H9 (cell line): ENCODE measurements around the gene FAM53B. TPM values are rescaled to one million over a fixed set of nuclear protein-coding genes. Genes with fewer than 3 reads are reported as not detected.

ENCODE experiments used
- DNase-seq: peaks from one replicate; pipeline ENCODE4 v3.0.0-alpha.2; 2017
- H2AFZ ChIP-seq: one replicate; pipeline ENCODE4 v1.6.1; 2013; ENCODE audit warnings: mild to moderate bottlenecking, low read length, control low read depth, moderate library complexity
- H2AK5ac ChIP-seq: 2 replicates; pipeline ENCODE4 v1.6.1; 2013; ENCODE audit warnings: low read length, control low read depth, mixed read lengths; ENCODE audit not compliant: insufficient read length
- H2BK120ac ChIP-seq: one replicate; pipeline ENCODE4 v1.6.1; 2013; ENCODE audit warnings: low read depth, mild to moderate bottlenecking, low read length, control low read depth, inconsistent platforms; ENCODE audit not compliant: poor library complexity, severe bottlenecking
- H2BK12ac ChIP-seq: 2 replicates; pipeline ENCODE4 v1.6.1; 2013; ENCODE audit warnings: low read length, control low read depth, mixed read lengths, low read depth; ENCODE audit not compliant: insufficient read length
- H2BK15ac ChIP-seq: 2 replicates; pipeline ENCODE4 v1.6.1; 2013; ENCODE audit warnings: low read depth, low read length, control low read depth
- H2BK20ac ChIP-seq: one replicate; pipeline ENCODE4 v1.6.1; 2013; ENCODE audit warnings: low read depth, mild to moderate bottlenecking, low read length, control low read depth, inconsistent platforms; ENCODE audit not compliant: poor library complexity, severe bottlenecking
- H2BK5ac ChIP-seq: 2 replicates; pipeline ENCODE4 v1.6.1; 2013; ENCODE audit warnings: low read length, control low read depth, mixed read lengths; ENCODE audit not compliant: insufficient read length
- H3K14ac ChIP-seq: 2 replicates; pipeline ENCODE4 v1.6.1; 2013; ENCODE audit warnings: low read length, control low read depth; ENCODE audit not compliant: insufficient read depth
- H3K18ac ChIP-seq: 2 replicates; pipeline ENCODE4 v1.6.1; 2013; ENCODE audit warnings: low read depth, mild to moderate bottlenecking, mixed read lengths, low read length, control low read depth; ENCODE audit not compliant: insufficient read length
- H3K23ac ChIP-seq: 2 replicates; pipeline ENCODE4 v1.6.1; 2013; ENCODE audit warnings: low read length, control low read depth, mixed read lengths, low read depth; ENCODE audit not compliant: insufficient read length
- H3K23me2 ChIP-seq: 2 replicates; pipeline ENCODE4 v1.6.1; 2013; ENCODE audit warnings: low read depth, mild to moderate bottlenecking, mixed read lengths, low read length, control low read depth; ENCODE audit not compliant: insufficient read length, poor library complexity, severe bottlenecking
- H3K27ac ChIP-seq: 2 replicates; pipeline ENCODE4 v1.5.1; 2013; ENCODE audit warnings: low read length, control low read depth, mixed read lengths, low read depth; ENCODE audit not compliant: insufficient read length
- H3K27me3 ChIP-seq: 2 replicates; pipeline ENCODE4 v1.6.1; 2013; ENCODE audit warnings: low read length, control low read depth, inconsistent platforms; ENCODE audit not compliant: insufficient read depth
- H3K4ac ChIP-seq: 2 replicates; pipeline ENCODE4 v1.6.1; 2013; ENCODE audit warnings: low read depth, mild to moderate bottlenecking, control low read depth, inconsistent platforms, low read length, moderate library complexity
- H3K4me1 ChIP-seq: 2 replicates; pipeline ENCODE4 v1.6.1; 2013; ENCODE audit warnings: low read length, control low read depth, inconsistent platforms; ENCODE audit not compliant: insufficient read depth
- H3K4me2 ChIP-seq: 2 replicates; pipeline ENCODE4 v1.6.1; 2013; ENCODE audit warnings: low read length, control low read depth, mixed read lengths; ENCODE audit not compliant: insufficient read length, insufficient read depth
- H3K56ac ChIP-seq: 2 replicates; pipeline ENCODE4 v1.6.1; 2013; ENCODE audit warnings: low read depth, mild to moderate bottlenecking, mixed read lengths, low read length, control low read depth; ENCODE audit not compliant: insufficient read length
- H3K79me1 ChIP-seq: 2 replicates; pipeline ENCODE4 v1.6.1; 2013; ENCODE audit warnings: low read depth, mild to moderate bottlenecking, moderate library complexity, low read length, control low read depth, inconsistent platforms; ENCODE audit not compliant: insufficient read depth, poor library complexity, severe bottlenecking
- H3K79me2 ChIP-seq: 2 replicates; pipeline ENCODE4 v1.6.1; 2013; ENCODE audit warnings: low read length, control low read depth, inconsistent platforms; ENCODE audit not compliant: insufficient read depth
- H3K9ac ChIP-seq: 2 replicates; pipeline ENCODE4 v1.6.1; 2013; ENCODE audit warnings: low read length, control low read depth, mixed read lengths; ENCODE audit not compliant: insufficient read length; ENCODE audit errors: extremely low read depth
- H3K9me3 ChIP-seq: one replicate; pipeline ENCODE4 v1.6.1; 2013; ENCODE audit warnings: low read depth, low read length, inconsistent platforms; ENCODE audit not compliant: control insufficient read depth
- H3T11ph ChIP-seq: one replicate; pipeline ENCODE4 v1.6.1; 2013; ENCODE audit warnings: mild to moderate bottlenecking, low read length, control low read depth, inconsistent platforms
- H4K20me1 ChIP-seq: one replicate; pipeline ENCODE4 v1.6.1; 2013; ENCODE audit not compliant: control insufficient read depth, insufficient read length, insufficient read depth
- H4K5ac ChIP-seq: 2 replicates; pipeline ENCODE4 v1.6.1; 2013; ENCODE audit warnings: low read depth, mild to moderate bottlenecking, mixed read lengths, low read length, control low read depth; ENCODE audit not compliant: insufficient read length
- H4K8ac ChIP-seq: replicated peaks from 2 replicates; pipeline ENCODE4 v1.6.1; 2013; ENCODE audit warnings: low read length, control low read depth, mixed read lengths, low read depth; ENCODE audit not compliant: insufficient read length
- H4K91ac ChIP-seq: 2 replicates; pipeline ENCODE4 v1.6.1; 2013; ENCODE audit warnings: low read depth, mild to moderate bottlenecking, moderate library complexity, mixed read lengths, low read length, control low read depth; ENCODE audit not compliant: insufficient read length
- H3K27ac Mint-ChIP-seq, 3 experiments: 2 replicates in 2 of 3; 3 replicates in 1 of 3; pipeline ENCODE4 v1.8.0; 2020 to 2021; ENCODE audit warnings: mixed read lengths in 3 of 3, mild to moderate bottlenecking in 1 of 3, moderate library complexity in 1 of 3
- H3K27me3 Mint-ChIP-seq: 2 replicates; pipeline ENCODE4 v1.8.0; 2021; ENCODE audit warnings: low read depth, mild to moderate bottlenecking, moderate library complexity, mixed read lengths
- H3K36me3 Mint-ChIP-seq, 3 experiments: 2 replicates in 2 of 3; 3 replicates in 1 of 3; pipeline ENCODE4 v1.8.0; 2020 to 2021; ENCODE audit warnings: low read depth in 3 of 3, mixed read lengths in 3 of 3; ENCODE audit not compliant: insufficient read depth in 1 of 3
- H3K4me1 Mint-ChIP-seq, 2 experiments: 2 replicates each; pipeline ENCODE4 v1.8.0; 2020; ENCODE audit warnings: mixed read lengths in 2 of 2
- H3K4me3 Mint-ChIP-seq, 2 experiments: 2 replicates in 1 of 2; 3 replicates in 1 of 2; pipeline ENCODE4 v1.8.0; 2020 to 2021; ENCODE audit warnings: mild to moderate bottlenecking in 2 of 2, mixed read lengths in 2 of 2, moderate library complexity in 1 of 2
- H3K9me3 Mint-ChIP-seq, 2 experiments: 2 replicates in 1 of 2; 3 replicates in 1 of 2; pipeline ENCODE4 v1.8.0; 2020; ENCODE audit warnings: mild to moderate bottlenecking in 2 of 2, mixed read lengths in 2 of 2, moderate library complexity in 1 of 2
- WGBS: extraction: QIAGEN DNeasy Blood & Tissue Kit; methylation state at CpG from one replicate; pipeline ENCODE4 v1.1.7; 2013; ENCODE audit warnings: missing lambda C conversion rate, low lambda C conversion rate, mixed read lengths; ENCODE audit not compliant: insufficient read length; ENCODE audit errors: extremely low coverage; 5-methylcytosine and 5-hydroxymethylcytosine counted together
- total RNA-seq: library from RNA; stranded (reverse); gene quantifications from 2 replicates; pipeline ENCODE4 v1.2.1, GENCODE V29; 2021
- TF ChIP-seq, protein P1 (sequence below): fragments of 200-600 bp; sonication (generic); conservative IDR thresholded peaks from 3 replicates; pipeline ENCODE4 v1.8.0; 2021; ENCODE audit warnings: antibody characterized with exemption, mild to moderate bottlenecking

FAM53B gene
- total RNA-seq, 1 experiment from 2014 or later: 11.5 TPM

DNA sequence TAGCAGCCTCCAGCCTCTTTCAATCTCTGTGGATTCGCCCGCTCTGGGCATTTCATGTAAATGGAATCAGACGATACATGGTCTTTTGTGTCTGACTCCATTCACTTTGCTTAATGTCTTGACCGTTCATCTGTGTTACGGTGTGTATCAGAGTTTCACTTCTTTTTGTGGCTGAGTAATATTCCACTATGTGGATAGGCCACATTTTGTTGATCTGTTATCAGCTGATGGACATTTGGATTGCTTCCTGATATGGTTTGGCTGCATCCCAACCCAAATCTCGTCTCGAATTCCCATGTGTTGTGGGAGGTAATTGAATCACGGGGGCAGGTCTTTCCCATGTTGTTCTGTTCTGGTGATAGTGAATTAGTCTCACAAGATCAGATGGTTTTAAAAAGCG lies 173.5 kb downstream of the FAM53B start:
- Mint-ChIP-seq H3K27me3 (no peaks in the 10 kb centered on the region; the same call in 1 of the 2 replicates), H3K9me3 (peaks cover 0 to 3% of the 10 kb centered on the region in 2 experiments; a peak in 2 of 5 replicates), H3K27ac (no peak overlapping the region), H3K4me1 (peaks cover 1 to 4% of the 10 kb centered on the region in 2 experiments), H3K36me3 (no peaks in the 10 kb centered on the region), H3K4me3 (no peak overlapping the region)
- Histone ChIP-seq H2BK5ac (no peak overlapping the region), H3K14ac (no peak overlapping the region), H3K9me3 (no peaks in the 10 kb centered on the region), H2BK120ac (no peak overlapping the region), H3K27ac (no peak overlapping the region), H3K4me1 (peaks cover under 1% of the 10 kb centered on the region; the same call in 1 of the 2 replicates), H2AFZ (no peak overlapping the region), H2AK5ac (no peak overlapping the region), H3T11ph (no peak overlapping the region), H3K23me2 (no peaks in the 10 kb centered on the region), H3K9ac (no peak overlapping the region), H3K23ac (no peak overlapping the region), H2BK20ac (no peak overlapping the region), H3K56ac (no peak overlapping the region), H4K91ac (no peak overlapping the region), H3K18ac (no peak overlapping the region), H4K8ac (no peak overlapping the region), H3K79me2 (no peaks in the 10 kb centered on the region), H3K27me3 (no peaks in the 10 kb centered on the region), H2BK15ac (no peak overlapping the region), H3K4ac (no peak overlapping the region), H2BK12ac (no peak overlapping the region), H3K79me1 (no peaks in the 10 kb centered on the region), H4K5ac (no peak overlapping the region), H3K4me2 (no peak overlapping the region), H4K20me1 (no peaks in the 10 kb centered on the region)
- no peak for DNase-seq
- TF ChIP-seq, protein P1, sequence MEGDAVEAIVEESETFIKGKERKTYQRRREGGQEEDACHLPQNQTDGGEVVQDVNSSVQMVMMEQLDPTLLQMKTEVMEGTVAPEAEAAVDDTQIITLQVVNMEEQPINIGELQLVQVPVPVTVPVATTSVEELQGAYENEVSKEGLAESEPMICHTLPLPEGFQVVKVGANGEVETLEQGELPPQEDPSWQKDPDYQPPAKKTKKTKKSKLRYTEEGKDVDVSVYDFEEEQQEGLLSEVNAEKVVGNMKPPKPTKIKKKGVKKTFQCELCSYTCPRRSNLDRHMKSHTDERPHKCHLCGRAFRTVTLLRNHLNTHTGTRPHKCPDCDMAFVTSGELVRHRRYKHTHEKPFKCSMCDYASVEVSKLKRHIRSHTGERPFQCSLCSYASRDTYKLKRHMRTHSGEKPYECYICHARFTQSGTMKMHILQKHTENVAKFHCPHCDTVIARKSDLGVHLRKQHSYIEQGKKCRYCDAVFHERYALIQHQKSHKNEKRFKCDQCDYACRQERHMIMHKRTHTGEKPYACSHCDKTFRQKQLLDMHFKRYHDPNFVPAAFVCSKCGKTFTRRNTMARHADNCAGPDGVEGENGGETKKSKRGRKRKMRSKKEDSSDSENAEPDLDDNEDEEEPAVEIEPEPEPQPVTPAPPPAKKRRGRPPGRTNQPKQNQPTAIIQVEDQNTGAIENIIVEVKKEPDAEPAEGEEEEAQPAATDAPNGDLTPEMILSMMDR: no peak
- no CpG with 5 or more reads among the region's 9 CpGs for WGBS
